Measurements from ENCODE around the gene PDCD2L.

DNA sequence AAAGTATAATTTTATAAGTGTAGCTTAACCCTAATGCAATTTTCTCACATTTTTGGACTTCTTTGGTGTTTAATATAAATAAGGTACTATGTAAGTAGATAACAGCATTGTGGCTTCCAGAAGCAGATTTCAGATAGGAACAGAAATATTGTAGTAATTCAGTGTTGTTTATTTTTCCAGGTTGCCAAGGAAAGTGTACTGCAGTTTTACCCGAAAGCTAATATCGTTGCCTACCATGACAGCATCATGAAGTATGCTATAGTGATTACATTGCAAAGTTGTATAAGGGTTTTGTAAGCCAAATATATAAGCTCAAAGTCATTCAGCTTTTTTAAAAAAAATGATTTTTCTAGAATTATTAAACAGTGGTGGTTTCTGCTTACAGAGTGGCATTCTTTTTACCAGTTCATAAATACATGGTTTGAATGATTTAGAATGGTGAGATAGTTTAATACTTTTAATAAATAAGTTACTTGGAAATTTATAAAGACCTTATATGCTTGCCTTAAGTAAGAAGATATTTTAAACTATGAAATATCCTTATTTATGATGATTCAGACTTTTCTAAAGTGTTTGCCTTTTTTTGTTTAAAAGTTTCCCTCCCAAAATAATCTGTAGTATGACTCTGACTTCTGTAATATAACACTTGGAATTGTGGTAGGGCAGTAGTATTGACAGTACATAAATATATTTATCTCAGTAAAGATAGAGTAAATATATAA is 27.6 kb downstream of the PDCD2L start:
- TF ChIP-seq POLR2A (IDR thresholded peaks at IDR 0.05), result no peak
- TF ChIP-seq, protein P1, sequence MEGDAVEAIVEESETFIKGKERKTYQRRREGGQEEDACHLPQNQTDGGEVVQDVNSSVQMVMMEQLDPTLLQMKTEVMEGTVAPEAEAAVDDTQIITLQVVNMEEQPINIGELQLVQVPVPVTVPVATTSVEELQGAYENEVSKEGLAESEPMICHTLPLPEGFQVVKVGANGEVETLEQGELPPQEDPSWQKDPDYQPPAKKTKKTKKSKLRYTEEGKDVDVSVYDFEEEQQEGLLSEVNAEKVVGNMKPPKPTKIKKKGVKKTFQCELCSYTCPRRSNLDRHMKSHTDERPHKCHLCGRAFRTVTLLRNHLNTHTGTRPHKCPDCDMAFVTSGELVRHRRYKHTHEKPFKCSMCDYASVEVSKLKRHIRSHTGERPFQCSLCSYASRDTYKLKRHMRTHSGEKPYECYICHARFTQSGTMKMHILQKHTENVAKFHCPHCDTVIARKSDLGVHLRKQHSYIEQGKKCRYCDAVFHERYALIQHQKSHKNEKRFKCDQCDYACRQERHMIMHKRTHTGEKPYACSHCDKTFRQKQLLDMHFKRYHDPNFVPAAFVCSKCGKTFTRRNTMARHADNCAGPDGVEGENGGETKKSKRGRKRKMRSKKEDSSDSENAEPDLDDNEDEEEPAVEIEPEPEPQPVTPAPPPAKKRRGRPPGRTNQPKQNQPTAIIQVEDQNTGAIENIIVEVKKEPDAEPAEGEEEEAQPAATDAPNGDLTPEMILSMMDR (IDR thresholded peaks at IDR 0.05), result no peak
